ENCODE measurements around the gene NLGN1. TPM values are rescaled to one million over a fixed set of nuclear protein-coding genes. Genes with fewer than 3 reads are reported as not detected.

NLGN1 gene
- total and polyA plus RNA-seq, 2 of the 13 experiments (the other 11 are each of a cell fraction or from before 2014, with no cell fraction given) = not detected

GRCh38 chr3:173823911-173824460, 426.4 kb downstream of the NLGN1 start:
- no peaks in the 10 kb centered on the region for H3K79me2 ChIP-seq (ENCODE audit: insufficient read depth, low read length)
- WGBS (ENCODE audit: low lambda C conversion rate) = 1% methylated on average over 1 of the region's 1 CpG
- H3K27ac ChIP-seq (ENCODE audit: extremely low read length, insufficient read depth, low read length) = no peak overlapping the region
- no peaks in the 10 kb centered on the region for H3K9me3 ChIP-seq (ENCODE audit: low read length)
- H3K9ac ChIP-seq (ENCODE audit: insufficient read depth, low read depth, low read length) = no peak overlapping the region
- no peak overlapping the region for H3K4me3 ChIP-seq (replicated peaks in 1 of 3; ENCODE audit: insufficient read depth in 1 of 3, low read depth in 2 of 3, low read length in 3 of 3)
- TF ChIP-seq ZBTB37 (CRISPR knock-in tag; IDR thresholded peaks at IDR 0.05) (no peak), HHEX (CRISPR knock-in tag; IDR thresholded peaks at IDR 0.05) (no peak), ZNF7 (CRISPR knock-in tag; IDR thresholded peaks at IDR 0.05) (no peak), ZBTB10 (CRISPR knock-in tag; IDR thresholded peaks at IDR 0.05; ENCODE audit: borderline replicate concordance) (no peak)
- no TSS peak for BruUV-seq (replicated peaks)
- FAIRE-seq (no peak), ATAC-seq (no peak), DNase-seq (ENCODE audit: low spot score) (no peak)
- in situ Hi-C loops (cut with HindIII; ENCODE audit: extremely low pct_ligation_motif_present, low pct_unique_long_range_greater_than_20kb) = no loop called here
- CTCF ChIA-PET (ENCODE audit: low intra/inter-chr PET ratio, low total read pairs) = no interaction called here
- no peak overlapping the region for H2AFZ ChIP-seq (ENCODE audit: low read length)
- intact Hi-C loops (cut with micrococcal nuclease; ENCODE audit: unreplicated experiment) = no loop called here
- POLR2A ChIA-PET = no interaction called here
- no peaks in the 10 kb centered on the region for H3K36me3 ChIP-seq (replicated peaks in 1 of 2; ENCODE audit: control insufficient read depth in 1 of 2, insufficient read depth in 2 of 2, low read length in 2 of 2)
- no peak overlapping the region for H3K4me2 ChIP-seq (ENCODE audit: low read depth, low read length)
- H3K4me1 ChIP-seq (ENCODE audit: insufficient read depth, low read length) = no peaks in the 10 kb centered on the region
- H3K27me3 ChIP-seq (ENCODE audit: control insufficient read depth in 1 of 2, insufficient read depth in 2 of 2, low read length in 2 of 2) = no peaks in the 10 kb centered on the region
- H4K20me1 ChIP-seq (ENCODE audit: insufficient read depth, low read length) = no peaks in the 10 kb centered on the region

- POLR2A ChIA-PET = no interaction called here
- Histone ChIP-seq H3K27ac (ENCODE audit: extremely low read length, insufficient read depth, low read length) (no peak overlapping the region), H3K79me2 (ENCODE audit: insufficient read depth, low read length) (no peaks in the 10 kb centered on the region), H3K9ac (ENCODE audit: insufficient read depth, low read depth, low read length) (no peak overlapping the region), H2AFZ (ENCODE audit: low read length) (no peak overlapping the region), H3K36me3 (replicated peaks in 1 of 2; ENCODE audit: control insufficient read depth in 1 of 2, insufficient read depth in 2 of 2, low read length in 2 of 2) (no peaks in the 10 kb centered on the region), H3K4me1 (ENCODE audit: insufficient read depth, low read length) (no peaks in the 10 kb centered on the region), H3K4me2 (ENCODE audit: low read depth, low read length) (no peak overlapping the region), H3K27me3 (ENCODE audit: control insufficient read depth in 1 of 2, insufficient read depth in 2 of 2, low read length in 2 of 2) (no peaks in the 10 kb centered on the region), H4K20me1 (ENCODE audit: insufficient read depth, low read length) (no peaks in the 10 kb centered on the region), H3K9me3 (ENCODE audit: low read length) (no peaks in the 10 kb centered on the region), H3K4me3 (replicated peaks in 1 of 3; ENCODE audit: insufficient read depth in 1 of 3, low read depth in 2 of 3, low read length in 3 of 3) (no peak overlapping the region)
- BruUV-seq (replicated peaks) = no TSS peak
- intact Hi-C loops (cut with micrococcal nuclease; ENCODE audit: unreplicated experiment) = no loop called here
- no peak for FAIRE-seq
- DNase-seq (ENCODE audit: low spot score) = no peak
- ATAC-seq = no peak
- CTCF ChIA-PET (ENCODE audit: low intra/inter-chr PET ratio, low total read pairs) = no interaction called here
- in situ Hi-C loops (cut with HindIII; ENCODE audit: extremely low pct_ligation_motif_present, low pct_unique_long_range_greater_than_20kb) = no loop called here
- WGBS (ENCODE audit: low lambda C conversion rate) = 0% methylated on average over 1 of the region's 1 CpG
- no peak for TF ChIP-seq FOXM1 (CRISPR knock-in tag; IDR thresholded peaks at IDR 0.05)
- no peak for TF ChIP-seq ZNF709 (CRISPR knock-in tag; IDR thresholded peaks at IDR 0.05)
- no peak for TF ChIP-seq KDM2A (CRISPR knock-in tag; IDR thresholded peaks at IDR 0.05; ENCODE audit: borderline replicate concordance, low read depth)
Observed at GRCh38 chr3:173825730-173826129, 428.2 kb downstream of the NLGN1 start.
